KMS-11 (cell line): ENCODE data around the gene ETDC.

Experiments used
- H2AFZ ChIP-seq: fragments of 200-600 bp; sonication (generic); 2 replicates; pipeline ENCODE4 v1.6.1; 2016; ENCODE audit warnings: antibody characterized with exemption, mixed run types, low read depth
- H3K27ac ChIP-seq: fragments of 200-600 bp; sonication (generic); 2 replicates; pipeline ENCODE4 v1.6.1; 2016; ENCODE audit warnings: mild to moderate bottlenecking, mixed run types
- H3K27me3 ChIP-seq: fragments of 200-600 bp; sonication (generic); 2 replicates; pipeline ENCODE4 v1.6.1; 2017; ENCODE audit warnings: mild to moderate bottlenecking, low read depth, mixed run types, moderate library complexity; ENCODE audit not compliant: insufficient read depth
- H3K36me3 ChIP-seq: fragments of 200-600 bp; sonication (generic); 2 replicates; pipeline ENCODE4 v1.6.1; 2017; ENCODE audit warnings: mild to moderate bottlenecking, mixed run types; ENCODE audit not compliant: insufficient read depth
- H3K4me1 ChIP-seq: fragments of 200-600 bp; sonication (generic); 2 replicates; pipeline ENCODE4 v1.6.1; 2016; ENCODE audit warnings: mild to moderate bottlenecking, low read depth, mixed run types; ENCODE audit not compliant: poor library complexity, severe bottlenecking
- H3K4me2 ChIP-seq: fragments of 200-600 bp; sonication (generic); 2 replicates; pipeline ENCODE4 v1.7.0; 2016; ENCODE audit warnings: mild to moderate bottlenecking, mixed run types
- H3K4me3 ChIP-seq: fragments of 200-600 bp; sonication (generic); IDR thresholded peaks from 2 replicates; pipeline ENCODE4 v1.6.1; 2017; ENCODE audit warnings: low read depth, low read length, mixed read lengths; ENCODE audit not compliant: insufficient read depth
- H3K79me2 ChIP-seq: fragments of 200-600 bp; sonication (generic); 2 replicates; pipeline ENCODE4 v1.6.1; 2016; ENCODE audit warnings: low read depth, mixed run types; ENCODE audit not compliant: insufficient read depth
- H3K9ac ChIP-seq: fragments of 200-600 bp; sonication (generic); 2 replicates; pipeline ENCODE4 v1.6.1; 2016; ENCODE audit warnings: mild to moderate bottlenecking, mixed run types
- H4K20me1 ChIP-seq: fragments of 200-600 bp; sonication (generic); 2 replicates; pipeline ENCODE4 v1.6.1; 2016; ENCODE audit warnings: mild to moderate bottlenecking, mixed run types; ENCODE audit not compliant: insufficient read depth
- CTCF ChIP-seq: fragments of 200-600 bp; sonication (generic); conservative IDR thresholded peaks from 2 replicates; pipeline ENCODE4 v1.6.1; 2017; ENCODE audit warnings: low read depth, mild to moderate bottlenecking, antibody characterized with exemption, low read length, moderate library complexity, mixed read lengths

ETDC gene

DNA sequence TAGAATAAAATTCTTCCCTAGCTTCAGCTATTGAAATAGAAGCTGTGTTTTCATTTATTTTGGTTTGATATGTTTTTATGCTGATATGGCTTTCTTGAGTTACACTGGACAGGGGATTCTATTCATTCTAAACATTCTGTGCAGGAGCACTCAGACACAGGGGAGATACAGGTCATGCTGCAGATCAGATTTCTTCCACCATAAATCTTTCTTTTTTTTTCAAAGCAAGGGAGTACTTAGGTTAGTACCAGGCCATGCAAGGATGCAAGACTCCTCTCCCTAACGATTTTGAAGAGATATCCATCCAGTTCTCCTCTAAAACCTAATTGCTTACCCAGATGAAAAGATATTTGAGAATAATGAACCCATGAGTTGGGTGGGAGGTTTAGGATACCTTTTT is 21.4 kb downstream of the ETDC start:
- H3K79me2 ChIP-seq: no peaks in the 10 kb centered on the region
- H4K20me1 ChIP-seq: no peaks in the 10 kb centered on the region
- H3K9ac ChIP-seq: no peak overlapping the region
- H2AFZ ChIP-seq: no peak overlapping the region
- H3K27ac ChIP-seq: no peak overlapping the region
- no peaks in the 10 kb centered on the region for H3K36me3 ChIP-seq
- H3K4me1 ChIP-seq: no peaks in the 10 kb centered on the region
- H3K27me3 ChIP-seq: no peaks in the 10 kb centered on the region
- H3K4me3 ChIP-seq: no peak overlapping the region
- H3K4me2 ChIP-seq: no peak overlapping the region
- no peak for TF ChIP-seq CTCF

DNA sequence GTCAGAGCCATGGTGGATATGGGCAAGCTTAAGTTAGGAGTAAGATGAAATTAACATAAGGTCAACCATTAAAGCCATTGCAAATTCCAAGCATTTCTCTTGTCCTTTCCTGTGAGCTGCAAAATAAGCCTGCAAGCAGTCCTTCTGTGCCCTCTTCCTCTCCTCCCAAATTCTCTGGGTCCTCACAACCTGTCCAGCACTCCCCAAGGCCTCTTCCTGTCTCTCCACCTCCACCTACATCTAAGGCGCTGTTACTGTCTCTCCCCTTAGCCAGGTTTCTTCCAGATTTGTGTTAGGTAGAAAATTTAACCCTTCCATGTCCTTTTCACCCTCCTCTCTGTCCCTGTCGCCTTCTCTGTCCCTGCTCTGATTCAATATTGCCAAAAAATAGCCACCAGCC is 22.2 kb downstream of the ETDC start:
- Histone ChIP-seq H3K36me3 (no peaks in the 10 kb centered on the region), H3K27ac (no peak overlapping the region), H3K4me2 (no peak overlapping the region), H4K20me1 (no peaks in the 10 kb centered on the region), H3K4me3 (no peak overlapping the region), H3K4me1 (no peaks in the 10 kb centered on the region), H3K79me2 (no peaks in the 10 kb centered on the region), H3K27me3 (no peaks in the 10 kb centered on the region), H3K9ac (no peak overlapping the region), H2AFZ (no peak overlapping the region)
- no peak for TF ChIP-seq CTCF

DNA sequence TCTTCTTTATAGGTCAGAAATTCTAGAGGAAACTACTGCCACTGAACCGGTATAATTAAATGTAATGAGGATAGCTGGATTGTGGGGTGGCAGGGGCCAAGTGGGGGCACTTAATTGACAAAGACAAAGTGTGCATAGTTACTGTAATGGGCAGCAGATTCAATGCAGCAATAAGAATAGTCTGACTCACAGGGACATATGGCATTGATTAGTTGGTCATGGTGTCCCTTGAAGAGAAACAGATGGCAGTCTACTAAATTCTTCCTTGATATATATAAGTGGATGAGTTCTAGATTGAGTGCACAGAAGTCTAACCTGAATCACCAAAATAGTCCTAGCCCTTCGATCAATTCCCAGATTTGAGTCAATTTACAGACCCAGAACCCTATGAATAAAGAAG is 31.6 kb downstream of the ETDC start:
- Histone ChIP-seq H2AFZ (no peak overlapping the region), H3K36me3 (no peaks in the 10 kb centered on the region), H3K4me3 (no peak overlapping the region), H3K4me1 (peaks cover 12% of the 10 kb centered on the region), H3K9ac (no peak overlapping the region), H4K20me1 (no peaks in the 10 kb centered on the region), H3K27me3 (no peaks in the 10 kb centered on the region), H3K79me2 (peaks cover 14% of the 10 kb centered on the region; the same call in 1 of the 2 replicates), H3K27ac (no peak overlapping the region), H3K4me2 (no peak overlapping the region; the same call in 1 of the 2 replicates)
- no peak for TF ChIP-seq CTCF

GRCh38 chrX:135345107-135345589 is 35.9 kb downstream of the ETDC start:
- no peak for TF ChIP-seq CTCF
- Histone ChIP-seq H4K20me1 (no peaks in the 10 kb centered on the region), H3K9ac (peak overlapping the region; percentile 53), H2AFZ (peak overlapping the region; percentile 82), H3K27ac (no peak overlapping the region), H3K4me2 (peak overlapping the region; percentile 76), H3K79me2 (peaks cover 14% of the 10 kb centered on the region; the same call in 1 of the 2 replicates), H3K4me3 (no peak overlapping the region), H3K4me1 (peaks cover 12% of the 10 kb centered on the region), H3K36me3 (no peaks in the 10 kb centered on the region), H3K27me3 (no peaks in the 10 kb centered on the region)
